Right lobe of liver (tissue), 6 donors: ENCODE data around the gene CHST4. TPM values are rescaled to one million over a fixed set of nuclear protein-coding genes. Genes with fewer than 3 reads are reported as not detected.
A peak's percentile ranks its signal among the peaks of the same experiment; 100 is the strongest.
"Not testable (repeated sequence)": the region's sequence is repeated elsewhere in the genome, so short reads cannot be mapped to it uniquely, and the experiment has no call there.

Experiments
- ATAC-seq, 4 donors: fragments of 200-7000 bp; cut with Tn5 transposase; one replicate each; pipeline ENCODE4 v1.9.1; 2020; ENCODE audit warnings: mild to moderate bottlenecking in 4 of 4, moderate library complexity in 4 of 4
- DNase-seq, 3 donors: peaks; one replicate each; pipeline ENCODE4 v3.0.0-alpha.2; 2020
- H3K27ac ChIP-seq, 3 donors: fragments of 200-600 bp; one replicate each; pipeline ENCODE4 v1.8.0; 2022
- H3K27me3 ChIP-seq, 2 donors: fragments of 200-600 bp; one replicate each; pipeline ENCODE4 v1.8.0; 2022
- H3K36me3 ChIP-seq, 4 donors: fragments of 200-600 bp; sonication (generic) in 1 of 4; one replicate each; pipeline versions ENCODE4 v1.5.1 to v1.8.0; 2017 to 2022; ENCODE audit warnings: control low read depth in 1 of 4
- H3K4me1 ChIP-seq, 4 donors: fragments of 200-600 bp; sonication (generic) in 1 of 4; one replicate each; pipeline versions ENCODE4 v1.5.1 to v1.8.0; 2017 to 2022; ENCODE audit warnings: control low read depth in 1 of 4
- H3K4me3 ChIP-seq, 3 donors: fragments of 200-600 bp; one replicate each; pipeline ENCODE4 v1.8.0; 2022
- H3K9me3 ChIP-seq, 4 donors: fragments of 200-600 bp; sonication (generic) in 1 of 4; one replicate each; pipeline versions ENCODE4 v1.5.1 to v1.8.0; 2017 to 2022; ENCODE audit warnings: control low read depth in 1 of 4
- CTCF ChIP-seq, 4 donors: fragments of 200-600 bp in 3 of 4; fragments of 450-650 bp in 1 of 4; IDR thresholded peaks; one replicate each; pipeline versions ENCODE4 v1.5.1 to v1.8.0; 2016 to 2022; ENCODE audit warnings: antibody characterized with exemption in 4 of 4, mild to moderate bottlenecking in 2 of 4
- POLR2A ChIP-seq: fragments of 450-650 bp; IDR thresholded peaks from one replicate; pipeline ENCODE4 v1.6.1; 2017; ENCODE audit warnings: antibody characterized with exemption, mild to moderate bottlenecking
- WGBS: methylation state at CpG from one replicate; pipeline ENCODE4 v1.1.6; 2018; ENCODE audit warnings: low coverage, low lambda C conversion rate; ENCODE audit not compliant: insufficient coverage; ENCODE audit errors: missing lambda C conversion rate; 5-methylcytosine and 5-hydroxymethylcytosine counted together
- intact Hi-C, 2 donors: fragments of 100-400 bp; cut with DNase I; formaldehyde crosslinking; loops; one replicate each; pipeline versions ENCODE4 v1.11.2 to v1.14.1; 2022
- total RNA-seq, 6 experiments: library from RNA; depleted of rRNA in 2 of 6; stranded (reverse); fragments of >200 nt in 2 of 6; fragmentation: NEBNext Ultra II Directional in 3 of 6; extraction: Animal tissue kit (Norgen Biotek cat#: 25700) in 3 of 6; gene quantifications; one replicate each; pipeline versions ENCODE4 v1.1.0 to v1.2.4, GENCODE V29; 2016 to 2023
- donor health status: DM: no; HTN: yes; CAD: no.
- donor health status: DM: no; HTN: no; CAD: no.
- donor health status: DM: no; HTN: no; CAD: no.
- donor health status: DM: no; HTN: yes; CAD: no.
- donor health status: DM: no; HTN: yes; CAD: no.

Gene CHST4
- total RNA-seq, 6 experiments from 2014 or later = 2.0 to 6.5 (median 3.1) TPM

DNA sequence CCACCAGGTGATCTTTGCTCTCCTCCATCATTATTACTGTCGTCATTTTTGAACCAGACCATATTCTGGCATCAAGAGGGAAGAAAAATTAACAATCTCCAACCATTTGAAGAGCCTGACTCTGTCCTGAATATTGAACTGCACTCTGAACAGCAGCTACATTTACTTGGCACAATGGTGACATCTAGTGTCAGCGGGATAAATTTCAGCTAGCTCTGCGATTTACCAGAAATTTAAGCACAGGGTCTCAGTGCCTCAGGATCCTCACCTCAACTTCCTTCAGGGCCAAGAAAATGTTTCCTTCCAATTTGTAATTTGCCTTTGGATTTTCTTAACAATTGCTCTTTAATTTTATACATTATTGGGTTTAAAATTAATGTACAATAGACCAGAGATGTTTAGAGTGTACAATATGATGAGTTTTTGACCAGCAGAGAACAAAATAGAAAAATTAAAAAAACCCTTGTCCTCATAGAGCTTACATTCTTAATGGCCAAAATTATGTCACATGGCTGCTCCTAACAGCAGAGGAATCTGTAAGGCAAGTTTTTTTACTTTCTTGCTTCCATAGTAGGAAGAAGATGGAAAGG lies 26.4 kb upstream of the CHST4 start:
- H3K4me1 ChIP-seq = no peaks in the 10 kb centered on the region
- no peak overlapping the region for H3K27ac ChIP-seq
- no peaks in the 10 kb centered on the region for H3K27me3 ChIP-seq
- no peaks in the 10 kb centered on the region for H3K9me3 ChIP-seq
- intact Hi-C loops = loop anchor here (5.0 to 10.0 kb wide), 2 partner anchors 85 to 88 kb away; no protein-coding TSS in a partner anchor
- ATAC-seq (peak; percentile 88 to 92 (median 90)), DNase-seq (no peak)
- TF ChIP-seq POLR2A (no peak), CTCF (IDR thresholded peaks at IDR 0.05) (peak; percentile 69 to 85 (median 76))
- H3K36me3 ChIP-seq = no peaks in the 10 kb centered on the region
- WGBS = 2% methylated on average over 3 of the region's 3 CpGs
- H3K4me3 ChIP-seq = no peak overlapping the region

- TF ChIP-seq CTCF (IDR thresholded peaks at IDR 0.05) (no peak), POLR2A (no peak)
- intact Hi-C loops = loop anchor here in 1 of 2 donors (5.0 kb wide), 1 partner anchor 89 kb away; no protein-coding TSS in a partner anchor
- Histone ChIP-seq H3K27me3 (no peaks in the 10 kb centered on the region), H3K9me3 (no peaks in the 10 kb centered on the region), H3K4me1 (no peaks in the 10 kb centered on the region), H3K27ac (no peak overlapping the region), H3K36me3 (no peaks in the 10 kb centered on the region), H3K4me3 (no peak overlapping the region)
- ATAC-seq = no peak
- DNase-seq = no peak
- WGBS = 75% methylated on average over 2 of the region's 2 CpGs
These were observed 25.3 kb upstream of the CHST4 start for GRCh38 chr16:71500964-71501363.

- DNase-seq = no peak
- intact Hi-C loops = loop anchor here in 1 of 2 donors (5.0 kb wide), 1 partner anchor 89 kb away; no protein-coding TSS in a partner anchor
- Histone ChIP-seq H3K4me3 (no peak overlapping the region), H3K27ac (no peak overlapping the region), H3K9me3 (no peaks in the 10 kb centered on the region), H3K27me3 (no peaks in the 10 kb centered on the region), H3K36me3 (no peaks in the 10 kb centered on the region), H3K4me1 (no peaks in the 10 kb centered on the region)
- TF ChIP-seq POLR2A (no peak), CTCF (IDR thresholded peaks at IDR 0.05) (peak in 1 of 4 donors; percentile 15)
- 28% methylated on average over 3 of the region's 3 CpGs for WGBS
- peak; percentile 11 to 54 (median 47) for ATAC-seq
These were observed 24.7 kb upstream of the CHST4 start for GRCh38 chr16:71501547-71501946.

GRCh38 chr16:71504051-71504450 lies 22.2 kb upstream of the CHST4 start:
- 77% methylated on average over 7 of the region's 7 CpGs for WGBS
- ATAC-seq, H3K4me1 ChIP-seq, H3K27ac ChIP-seq, H3K36me3 ChIP-seq, DNase-seq, H3K4me3 ChIP-seq, H3K9me3 ChIP-seq, H3K27me3 ChIP-seq: not testable (repeated sequence)
- intact Hi-C loops = loop anchor here in 1 of 2 donors (5.0 kb wide), 1 partner anchor 92 kb away; no protein-coding TSS in a partner anchor

GRCh38 chr16:71504901-71505300 lies 21.3 kb upstream of the CHST4 start:
- no peak for TF ChIP-seq CTCF (IDR thresholded peaks at IDR 0.05)
- 35% methylated on average over 5 of the region's 5 CpGs for WGBS
- Histone ChIP-seq H3K27me3 (no peaks in the 10 kb centered on the region), H3K9me3 (no peaks in the 10 kb centered on the region), H3K27ac (no peak overlapping the region), H3K4me3 (no peak overlapping the region), H3K4me1 (no peaks in the 10 kb centered on the region), H3K36me3 (no peaks in the 10 kb centered on the region)
- DNase-seq (peak in 1 of 3 donors; percentile 23), ATAC-seq (peak in 3 of 4 donors; percentile 42 to 91 (median 52))
- intact Hi-C loops = loop anchor here in 1 of 2 donors (5.0 kb wide), 1 partner anchor 93 kb away; no protein-coding TSS in a partner anchor
